K562 (cell line): ENCODE measurements around the gene SLC39A13. TPM values are rescaled to one million over a fixed set of nuclear protein-coding genes. Genes with fewer than 3 reads are reported as not detected.

ENCODE experiments used
- ATAC-seq: fragments of 200-7000 bp; cut with Tn5 transposase; 3 replicates; pipeline ENCODE4 v1.9.1; 2020; ENCODE audit warnings: moderate library complexity
- BruUV-seq: library from RNA; stranded (reverse); fragments of 400-500 nt; replicated peaks from 2 replicates; lab custom pipeline; 2021; lab: Mats Ljungman, UMichigan
- CTCF ChIA-PET: fragments of 300-600 bp; formaldehyde crosslinking; extraction: SDS; loops from one replicate; lab custom pipeline; 2021; ENCODE audit warnings: low intra/inter-chr PET ratio; lab: Yijun Ruan, JAX
- POLR2A ChIA-PET: fragments of 300-600, 350-650 bp; sonication (Branson Sonifier 250); formaldehyde crosslinking; extraction: SDS; loops from one replicate; lab custom pipeline; 2021; ENCODE audit warnings: antibody characterized with exemption, inconsistent platforms; lab: Yijun Ruan, JAX
- DNase-seq, 4 experiments: peaks; one replicate each; pipeline versions ENCODE4 v3.0.0 to v3.0.0-alpha.2; 2011 to 2018; ENCODE audit warnings: low spot score in 3 of 4, mixed read lengths in 3 of 4; ENCODE audit errors: extremely low read depth in 1 of 4
- FAIRE-seq: peaks from 2 replicates; lab custom pipeline; 2011; peaks lifted over from hg19 to GRCh38; lab: Jason Lieb, UNC
- H2AFZ ChIP-seq: 2 replicates; pipeline ENCODE4 v1.6.0; 2011; ENCODE audit warnings: low read depth, low read length, control low read depth, inconsistent platforms
- H3K27ac ChIP-seq: fragments of 200-600 bp; 3 replicates; pipeline ENCODE4 v1.8.0; 2011; ENCODE audit warnings: low read depth, mild to moderate bottlenecking, control low read depth, inconsistent platforms, low read length, moderate library complexity, mixed read lengths; ENCODE audit errors: extremely low read depth
- H3K27me3 ChIP-seq, 2 experiments: fragments of 300-600 bp in 1 of 2; 2 replicates in 1 of 2; 3 replicates in 1 of 2; pipeline versions ENCODE4 v1.6.0 to v1.8.0; 2011; ENCODE audit warnings: inconsistent platforms in 2 of 2, low read length in 2 of 2, mild to moderate bottlenecking in 1 of 2, mixed read lengths in 1 of 2, moderate library complexity in 1 of 2; ENCODE audit not compliant: control insufficient read depth in 2 of 2, insufficient read depth in 2 of 2
- H3K36me3 ChIP-seq: fragments of 300-600 bp; 3 replicates; pipeline ENCODE4 v1.8.0; 2011; ENCODE audit warnings: mild to moderate bottlenecking, low read length, inconsistent platforms; ENCODE audit not compliant: control insufficient read depth, insufficient read depth
- H3K4me1 ChIP-seq, 2 experiments: fragments of 200-600 bp in 1 of 2; replicated peaks in 1 of 2; 2 replicates in 1 of 2; 3 replicates in 1 of 2; pipeline versions ENCODE4 v1.5.1 to v1.8.0; 2011; ENCODE audit warnings: inconsistent platforms in 2 of 2, low read length in 2 of 2, mild to moderate bottlenecking in 1 of 2, mixed read lengths in 1 of 2, moderate library complexity in 1 of 2; ENCODE audit not compliant: control insufficient read depth in 2 of 2, insufficient read depth in 2 of 2
- H3K4me2 ChIP-seq: 2 replicates; pipeline ENCODE4 v1.6.1; 2011; ENCODE audit warnings: low read length, control low read depth, inconsistent platforms, mixed read lengths; ENCODE audit not compliant: insufficient read depth
- H3K4me3 ChIP-seq: fragments of 200-600 bp; sonication (generic), shearing (Covaris generic); 2 replicates; pipeline ENCODE4 v1.5.1; 2016; ENCODE audit warnings: control low read depth, inconsistent platforms
- H3K79me2 ChIP-seq: fragments of 200-600 bp; 3 replicates; pipeline ENCODE4 v1.8.0; 2011; ENCODE audit warnings: low read length, inconsistent platforms; ENCODE audit not compliant: control insufficient read depth, insufficient read depth
- H3K9ac ChIP-seq, 2 experiments: 2 replicates each; pipeline versions ENCODE4 v1.6.0 to v1.6.1; 2011; ENCODE audit warnings: low read depth in 2 of 2, low read length in 2 of 2, control low read depth in 1 of 2, inconsistent platforms in 1 of 2, mild to moderate bottlenecking in 1 of 2, mixed read lengths in 1 of 2; ENCODE audit not compliant: insufficient read depth in 1 of 2
- H3K9me1 ChIP-seq: one replicate; pipeline ENCODE4 v1.6.0; 2011; ENCODE audit warnings: inconsistent platforms, mild to moderate bottlenecking, low read length, moderate library complexity; ENCODE audit not compliant: control insufficient read depth, insufficient read depth
- H3K9me3 ChIP-seq: replicated peaks from 2 replicates; pipeline ENCODE4 v1.5.1; 2011; ENCODE audit warnings: low read depth, low read length, inconsistent platforms; ENCODE audit not compliant: control insufficient read depth, insufficient read depth
- H4K20me1 ChIP-seq: replicated peaks from 2 replicates; pipeline ENCODE4 v1.6.1; 2011; ENCODE audit warnings: low read length, inconsistent platforms, mixed read lengths; ENCODE audit not compliant: control insufficient read depth, insufficient read depth
- CREM ChIP-seq: IDR thresholded peaks from 2 replicates; pipeline ENCODE4 v1.6.1; 2014; ENCODE audit warnings: antibody characterized with exemption, low read depth
- HMGN3 ChIP-seq: IDR thresholded peaks from 2 replicates; pipeline ENCODE4 v1.6.1; 2011; ENCODE audit warnings: borderline replicate concordance, low read depth, mild to moderate bottlenecking, mixed read lengths, low read length; ENCODE audit not compliant: insufficient read length; ENCODE audit errors: extremely low read depth
- KDM1A ChIP-seq, 2 experiments: fragments of 450-650 bp; IDR thresholded peaks; 2 replicates each; pipeline ENCODE4 v1.6.1; 2016; ENCODE audit warnings: mild to moderate bottlenecking in 2 of 2
- NR2C1 ChIP-seq, 2 experiments: fragments of 450-650 bp; IDR thresholded peaks; 2 replicates each; pipeline ENCODE4 v1.6.1; 2017; ENCODE audit warnings: mild to moderate bottlenecking in 2 of 2, antibody characterized with exemption in 1 of 2, inconsistent platforms in 1 of 2, missing compliant biosample characterization in 1 of 2, missing genetic modification characterization in 1 of 2
- PRMT5 ChIP-seq: sonication (generic); formaldehyde crosslinking; IDR thresholded peaks from 2 replicates; pipeline ENCODE4 v1.5.0; 2020; ENCODE audit warnings: missing genetic modification reagents
- RBM14 ChIP-seq: fragments of 200-400 bp; formaldehyde crosslinking; IDR thresholded peaks from 2 replicates; pipeline ENCODE4 v1.6.1; 2018; ENCODE audit warnings: low read depth, mild to moderate bottlenecking, low read length, moderate library complexity, borderline replicate concordance; ENCODE audit not compliant: insufficient read depth
- SOX6 ChIP-seq: fragments of 450-650 bp; IDR thresholded peaks from 2 replicates; pipeline ENCODE4 v1.6.1; 2014; ENCODE audit warnings: mild to moderate bottlenecking
- ZNF668 ChIP-seq: fragments of 250-450 bp; sonication (Bioruptor Pico); IDR thresholded peaks from 2 replicates; pipeline ENCODE4 v1.8.0; 2022; ENCODE audit warnings: mild to moderate bottlenecking, inconsistent platforms
- WGBS: fragments of 100-300 bp; shearing (Covaris generic); methylation state at CpG from one replicate; pipeline ENCODE4 v1.1.6; 2016; ENCODE audit warnings: low coverage, mixed read lengths; ENCODE audit not compliant: insufficient coverage; ENCODE audit errors: missing lambda C conversion rate; 5-methylcytosine and 5-hydroxymethylcytosine counted together
- in situ Hi-C: fragments of 300-500 bp; cut with MboI; formaldehyde crosslinking; loops from 4 replicates; pipeline ENCODE4 v1.15.0; 2018; ENCODE audit warnings: inconsistent platforms, mixed read lengths
- intact Hi-C: fragments of 100-400 bp; cut with micrococcal nuclease; formaldehyde crosslinking; loops from 2 replicates; pipeline ENCODE4 v1.14.2; 2022
- polyA plus RNA-seq, 8 experiments: library from polyadenylated mRNA; depleted of rRNA in 4 of 8; stranded (reverse) in 5 of 8; unstranded in 3 of 8; fragments of >200 nt; fragmentation: Nextera tagmentation in 2 of 8; fragmentation: Illumina TruSeq in 1 of 8; extraction: Ambion mirVana in 2 of 8; extraction: Trizol in 1 of 8; gene quantifications; 2 replicates each; pipeline versions ENCODE4 v1.2.1 to v1.2.3, GENCODE V29; 2011 to 2014; ENCODE audit warnings: inconsistent platforms in 1 of 8, missing spikeins in 1 of 8
- total RNA-seq, 7 experiments: library from RNA; depleted of rRNA in 6 of 7; stranded (reverse); fragments of >200 nt in 6 of 7; fragmentation: Illumina TruSeq in 2 of 7; extraction: Trizol in 2 of 7; gene quantifications; 2 replicates each; pipeline versions ENCODE4 v1.2.1 to v1.2.3, GENCODE V29; 2011 to 2021; ENCODE audit warnings: low replicate concordance in 1 of 7

Gene SLC39A13
- total and polyA plus RNA-seq, 9 of the 15 experiments (the other 6 are each of a cell fraction or from before 2014, with no cell fraction given), result 0.17 to 15.9 (median 3.2) TPM

DNA sequence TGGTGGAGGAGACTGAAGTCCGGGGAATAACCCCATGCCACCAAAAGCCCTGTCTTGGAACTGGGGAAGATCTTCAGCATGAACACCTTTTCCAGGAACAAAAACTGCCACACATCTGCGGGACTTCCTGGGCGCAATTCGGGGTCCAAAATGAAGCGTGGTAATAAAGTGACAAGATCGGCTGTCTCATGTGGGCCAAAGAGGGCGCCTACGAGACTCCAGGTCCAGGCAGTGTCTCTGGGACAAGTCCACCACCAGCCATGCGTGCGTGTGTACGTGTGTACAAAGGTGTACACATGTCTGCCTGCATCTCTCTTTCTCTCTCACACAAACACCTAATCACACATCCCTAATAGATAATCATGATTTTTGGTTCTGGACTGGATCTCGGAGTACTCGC is 47.0 kb upstream of the SLC39A13 start:
- peak overlapping the region; percentile 4 to 83; a peak in 2 of 4 replicates for H3K9ac ChIP-seq
- no peaks in the 10 kb centered on the region for H4K20me1 ChIP-seq
- peaks cover 6 to 26% of the 10 kb centered on the region in 2 experiments; a peak in 4 of 5 replicates for H3K4me1 ChIP-seq
- H3K9me1 ChIP-seq, result peaks cover 2% of the 10 kb centered on the region
- ChIA-PET POLR2A (no interaction called here), CTCF (no interaction called here)
- ATAC-seq (peak; percentile 68), FAIRE-seq (peak; percentile 59), DNase-seq (no peak)
- no peaks in the 10 kb centered on the region for H3K27me3 ChIP-seq
- peak overlapping the region; percentile 78 for H2AFZ ChIP-seq
- H3K4me2 ChIP-seq, result peak overlapping the region; percentile 10; the same call in 1 of the 2 replicates
- no peak for TF ChIP-seq PRMT5 (CRISPR knock-in tag)
- TF ChIP-seq RBM14, result no peak
- TF ChIP-seq CREM, result 0 out of 2 replicates have a peak, but pooled peaks have one; percentile 1
- no peak for TF ChIP-seq NR2C1 (IDR thresholded peaks at IDR 0.05)
- TF ChIP-seq NR2C1 (tag; IDR thresholded peaks at IDR 0.05), result no peak
- TF ChIP-seq KDM1A (IDR thresholded peaks at IDR 0.05), result 0 out of 4 replicates have a peak, but pooled peaks of 1 of the 2 experiments have one; percentile 37
- TF ChIP-seq SOX6, result no peak
- TF ChIP-seq ZNF668 (CRISPR knock-in tag), result no peak
- no peak for TF ChIP-seq HMGN3
- WGBS, result 50% methylated on average over 13 of the region's 13 CpGs
- H3K9me3 ChIP-seq, result peaks cover 7% of the 10 kb centered on the region; the same call in 1 of the 2 replicates
- no TSS peak for BruUV-seq
- peak overlapping the region; percentile 10; the same call in 1 of the 3 replicates for H3K27ac ChIP-seq
- intact Hi-C loops, result no loop called here
- H3K79me2 ChIP-seq, result no peaks in the 10 kb centered on the region
- H3K4me3 ChIP-seq, result no peak overlapping the region
- in situ Hi-C loops, result no loop called here
- 0 out of 3 replicates have a peak, but pooled peaks cover 3% of the 10 kb centered on the region for H3K36me3 ChIP-seq
